Endothelial cell of umbilical vein (primary cell): ENCODE data around the gene RAB3IL1.

Experiments
- CTCF ChIP-seq, 2 donors: IDR thresholded peaks; 1 replicate in 1 of 2; 2 replicates in 1 of 2; pipeline ENCODE4 v1.5.1; 2011; ENCODE audit warnings: low read length in 2 of 2, mild to moderate bottlenecking in 2 of 2, moderate library complexity in 2 of 2, control low read depth in 1 of 2, inconsistent platforms in 1 of 2, low read depth in 1 of 2; ENCODE audit not compliant: insufficient read depth in 1 of 2; ENCODE audit errors: extremely low read depth in 1 of 2
- JUN ChIP-seq: IDR thresholded peaks from 2 replicates; pipeline ENCODE4 v1.6.1; 2011; ENCODE audit warnings: borderline replicate concordance, low read depth; ENCODE audit not compliant: insufficient read length, insufficient read depth
- MAX ChIP-seq: IDR thresholded peaks from 2 replicates; pipeline ENCODE4 v1.6.1; 2011; ENCODE audit not compliant: insufficient read depth, insufficient read length
- POLR2A ChIP-seq: IDR thresholded peaks from 2 replicates; pipeline ENCODE4 v1.6.1; 2012; ENCODE audit warnings: low read depth, mild to moderate bottlenecking, control low read depth, low read length
- POLR2AphosphoS5 ChIP-seq: IDR thresholded peaks from 2 replicates; pipeline ENCODE4 v1.6.1; 2012; ENCODE audit warnings: low read depth, mild to moderate bottlenecking, control low read depth, low read length, moderate library complexity; ENCODE audit not compliant: insufficient read depth

GRCh38 chr11:61864814-61865775, 52.3 kb downstream of the RAB3IL1 start:
- no peak for TF ChIP-seq CTCF (IDR thresholded peaks at IDR 0.05; ENCODE audit: extremely low read depth in 1 of 2, insufficient read depth in 1 of 2, low read depth in 1 of 2, low read length in 2 of 2)
- no peak for TF ChIP-seq JUN
- TF ChIP-seq MAX = no peak
- TF ChIP-seq POLR2AphosphoS5 = no peak
- no peak for TF ChIP-seq POLR2A
